GM12864 (cell line): ENCODE data around the gene DEF6.
"Not testable (repeated sequence)": the region's sequence is repeated elsewhere in the genome, so short reads cannot be mapped to it uniquely, and the experiment has no call there.

ENCODE experiments used
- DNase-seq: peaks from one replicate; pipeline ENCODE4 v3.0.0-alpha.2; 2011; ENCODE audit warnings: low read depth
- H3K4me3 ChIP-seq: 2 replicates; pipeline ENCODE4 v1.5.1; 2011; ENCODE audit warnings: mild to moderate bottlenecking, low read depth, low read length, control low read depth
- CTCF ChIP-seq: IDR thresholded peaks from 2 replicates; pipeline ENCODE4 v1.5.1; 2011; ENCODE audit warnings: low read depth, mild to moderate bottlenecking, moderate library complexity, low read length, control low read depth, inconsistent platforms; ENCODE audit errors: missing control alignments

The DEF6 gene

GRCh38 chr6:35332074-35332887, 34.7 kb downstream of the DEF6 start:
- TF ChIP-seq CTCF, result peak; percentile 42
- not testable (repeated sequence) for DNase-seq, H3K4me3 ChIP-seq

- TF ChIP-seq CTCF, result no peak
- H3K4me3 ChIP-seq, result no peak overlapping the region
- no peak for DNase-seq
Measured at GRCh38 chr6:35341557-35341956, 43.9 kb downstream of the DEF6 start.

GRCh38 chr6:35342258-35343091, 44.9 kb downstream of the DEF6 start, which contains the start of gene PPARD:
Gene PPARD (plus strand): TSS chr6:35342558. CDS start chr6:35411088, 68,530 bp downstream.
- peak; percentile 66 for DNase-seq
- TF ChIP-seq CTCF, result peak; percentile 90
- peak within 1 kb of the TSS; percentile 68 for H3K4me3 ChIP-seq

GRCh38 chr6:35343092-35343834, 45.6 kb downstream of the DEF6 start:
- peak overlapping the region; percentile 68 for H3K4me3 ChIP-seq
- DNase-seq, result no peak
- no peak for TF ChIP-seq CTCF

- no peak for DNase-seq
- peak overlapping the region; percentile 68 for H3K4me3 ChIP-seq
- no peak for TF ChIP-seq CTCF
Measured at GRCh38 chr6:35343835-35344550, 46.4 kb downstream of the DEF6 start.

- no peak for DNase-seq
- no peak for TF ChIP-seq CTCF
Measured at GRCh38 chr6:35351422-35351821, 53.8 kb downstream of the DEF6 start.

More at GRCh38 chr6:35351422-35351821, 53.8 kb downstream of the DEF6 start:
- no peak overlapping the region for H3K4me3 ChIP-seq
